ENCODE data around the gene RABL2B. TPM values are rescaled to one million over a fixed set of nuclear protein-coding genes. Genes with fewer than 3 reads are reported as not detected.

RABL2B gene
- total RNA-seq, 2 experiments from 2014 or later: 20.0 to 21.8 TPM

- peaks cover 3% of the 10 kb centered on the region for H3K4me1 Mint-ChIP-seq (ENCODE audit: low read depth)
- no peaks in the 10 kb centered on the region for H3K9me3 Mint-ChIP-seq
- no peaks in the 10 kb centered on the region for H3K36me3 Mint-ChIP-seq
- H3K27me3 Mint-ChIP-seq: no peaks in the 10 kb centered on the region
- H3K4me3 Mint-ChIP-seq: no peak overlapping the region
- intact Hi-C loops (cut with micrococcal nuclease): no loop called here
- no peak for DNase-seq
- POLR2A ChIA-PET: no interaction called here
- CTCF ChIA-PET: interaction anchor here (0.9 kb wide), 1 partner anchor 9 kb away, joined by 3 read pairs; no protein-coding TSS in a partner anchor
- H3K27ac Mint-ChIP-seq: no peak overlapping the region
These were observed 48.3 kb downstream of the RABL2B start for GRCh38 chr22:50734986-50735738.

GRCh38 chr22:50734343-50734771 is 49.1 kb downstream of the RABL2B start:
- POLR2A ChIA-PET: no interaction called here
- DNase-seq: no peak
- H3K4me3 Mint-ChIP-seq: no peak overlapping the region
- no peaks in the 10 kb centered on the region for H3K27me3 Mint-ChIP-seq
- peaks cover 3% of the 10 kb centered on the region for H3K4me1 Mint-ChIP-seq (ENCODE audit: low read depth)
- H3K9me3 Mint-ChIP-seq: no peaks in the 10 kb centered on the region
- intact Hi-C loops (cut with micrococcal nuclease): no loop called here
- no peaks in the 10 kb centered on the region for H3K36me3 Mint-ChIP-seq
- CTCF ChIA-PET: no interaction called here
- H3K27ac Mint-ChIP-seq: no peak overlapping the region

GRCh38 chr22:50733521-50734342 is 49.7 kb downstream of the RABL2B start:
- ChIA-PET CTCF (no interaction called here), POLR2A (no interaction called here)
- peaks cover 3% of the 10 kb centered on the region for H3K4me1 Mint-ChIP-seq (ENCODE audit: low read depth)

GRCh38 chr22:50732681-50733080 is 50.8 kb downstream of the RABL2B start:
- Mint-ChIP-seq H3K9me3 (no peaks in the 10 kb centered on the region), H3K27ac (no peak overlapping the region), H3K4me3 (no peak overlapping the region), H3K27me3 (no peaks in the 10 kb centered on the region), H3K4me1 (ENCODE audit: low read depth) (peaks cover 3% of the 10 kb centered on the region), H3K36me3 (no peaks in the 10 kb centered on the region)
- DNase-seq: no peak
- POLR2A ChIA-PET: no interaction called here
- intact Hi-C loops (cut with micrococcal nuclease): no loop called here
- CTCF ChIA-PET: interaction anchor here (0.6 kb wide), 1 partner anchor 41 kb away, joined by 3 read pairs; no protein-coding TSS in a partner anchor

More at GRCh38 chr22:50733521-50734342, 49.7 kb downstream of the RABL2B start:
- no peak for DNase-seq
- intact Hi-C loops (cut with micrococcal nuclease): no loop called here
- Mint-ChIP-seq H3K36me3 (no peaks in the 10 kb centered on the region), H3K4me3 (no peak overlapping the region), H3K27me3 (no peaks in the 10 kb centered on the region), H3K27ac (no peak overlapping the region), H3K9me3 (no peaks in the 10 kb centered on the region)

GRCh38 chr22:50731811-50732624 is 51.4 kb downstream of the RABL2B start:
- no peak overlapping the region for H3K4me3 Mint-ChIP-seq
- no peak overlapping the region for H3K27ac Mint-ChIP-seq
- peak; percentile 71 for DNase-seq
- H3K36me3 Mint-ChIP-seq: no peaks in the 10 kb centered on the region
- no peaks in the 10 kb centered on the region for H3K9me3 Mint-ChIP-seq
- intact Hi-C loops (cut with micrococcal nuclease): no loop called here
- CTCF ChIA-PET: interaction anchor here (0.9 kb wide), 1 partner anchor 22 kb away, joined by 3 read pairs; no protein-coding TSS in a partner anchor
- H3K4me1 Mint-ChIP-seq (ENCODE audit: low read depth): peaks cover 3% of the 10 kb centered on the region
- peaks cover 2% of the 10 kb centered on the region for H3K27me3 Mint-ChIP-seq
- POLR2A ChIA-PET: no interaction called here

GRCh38 chr22:50730941-50731661 is 52.3 kb downstream of the RABL2B start:
- Mint-ChIP-seq H3K9me3 (no peaks in the 10 kb centered on the region), H3K27me3 (peaks cover 2% of the 10 kb centered on the region), H3K27ac (no peak overlapping the region), H3K36me3 (no peaks in the 10 kb centered on the region), H3K4me3 (no peak overlapping the region), H3K4me1 (ENCODE audit: low read depth) (peaks cover 3% of the 10 kb centered on the region)
- ChIA-PET POLR2A (no interaction called here), CTCF (interaction anchor here (0.9 kb wide), 1 partner anchor 22 kb away, joined by 3 read pairs; no protein-coding TSS in a partner anchor)
- intact Hi-C loops (cut with micrococcal nuclease): no loop called here
- no peak for DNase-seq

- Mint-ChIP-seq H3K9me3 (no peaks in the 10 kb centered on the region), H3K27me3 (peaks cover 2% of the 10 kb centered on the region), H3K4me1 (ENCODE audit: low read depth) (peaks cover 3% of the 10 kb centered on the region), H3K36me3 (no peaks in the 10 kb centered on the region), H3K27ac (no peak overlapping the region), H3K4me3 (no peak overlapping the region)
- intact Hi-C loops (cut with micrococcal nuclease): no loop called here
- POLR2A ChIA-PET: no interaction called here
- CTCF ChIA-PET: no interaction called here
- DNase-seq: no peak
These were observed 53.2 kb downstream of the RABL2B start for GRCh38 chr22:50730013-50730891.

GRCh38 chr22:50729391-50730012 is 53.9 kb downstream of the RABL2B start:
- H3K4me1 Mint-ChIP-seq (ENCODE audit: low read depth): peaks cover 3% of the 10 kb centered on the region
- intact Hi-C loops (cut with micrococcal nuclease): no loop called here
- CTCF ChIA-PET: no interaction called here
- no peaks in the 10 kb centered on the region for H3K36me3 Mint-ChIP-seq
- H3K4me3 Mint-ChIP-seq: peak overlapping the region; percentile 2
- POLR2A ChIA-PET: no interaction called here
- no peak for DNase-seq
- H3K9me3 Mint-ChIP-seq: no peaks in the 10 kb centered on the region
- peaks cover 2% of the 10 kb centered on the region for H3K27me3 Mint-ChIP-seq
- no peak overlapping the region for H3K27ac Mint-ChIP-seq

GRCh38 chr22:50728523-50728931 is 54.9 kb downstream of the RABL2B start:
- POLR2A ChIA-PET: no interaction called here
- Mint-ChIP-seq H3K9me3 (no peaks in the 10 kb centered on the region), H3K27ac (no peak overlapping the region), H3K4me1 (ENCODE audit: low read depth) (peaks cover 3% of the 10 kb centered on the region), H3K4me3 (no peak overlapping the region), H3K36me3 (no peaks in the 10 kb centered on the region), H3K27me3 (peaks cover 2% of the 10 kb centered on the region)
- no peak for DNase-seq
- CTCF ChIA-PET: no interaction called here
- intact Hi-C loops (cut with micrococcal nuclease): no loop called here

- no peak for DNase-seq
- no peak overlapping the region for H3K27ac Mint-ChIP-seq
- intact Hi-C loops (cut with micrococcal nuclease): no loop called here
- no peak overlapping the region for H3K4me3 Mint-ChIP-seq
- ChIA-PET POLR2A (no interaction called here), CTCF (no interaction called here)
- H3K4me1 Mint-ChIP-seq (ENCODE audit: low read depth): peaks cover 3% of the 10 kb centered on the region
- peaks cover 2% of the 10 kb centered on the region for H3K27me3 Mint-ChIP-seq
- H3K36me3 Mint-ChIP-seq: no peaks in the 10 kb centered on the region
- no peaks in the 10 kb centered on the region for H3K9me3 Mint-ChIP-seq
These were observed 55.5 kb downstream of the RABL2B start for GRCh38 chr22:50727678-50728522.

Data from activated CD4-positive, alpha-beta memory T cell treated with anti-CD3 and anti-CD28 coated beads for 36 hours (primary cell).